ENCODE results near the gene SLC6A13.
A peak's percentile ranks its signal among the peaks of the same experiment; 100 is the strongest.

The SLC6A13 gene

DNA sequence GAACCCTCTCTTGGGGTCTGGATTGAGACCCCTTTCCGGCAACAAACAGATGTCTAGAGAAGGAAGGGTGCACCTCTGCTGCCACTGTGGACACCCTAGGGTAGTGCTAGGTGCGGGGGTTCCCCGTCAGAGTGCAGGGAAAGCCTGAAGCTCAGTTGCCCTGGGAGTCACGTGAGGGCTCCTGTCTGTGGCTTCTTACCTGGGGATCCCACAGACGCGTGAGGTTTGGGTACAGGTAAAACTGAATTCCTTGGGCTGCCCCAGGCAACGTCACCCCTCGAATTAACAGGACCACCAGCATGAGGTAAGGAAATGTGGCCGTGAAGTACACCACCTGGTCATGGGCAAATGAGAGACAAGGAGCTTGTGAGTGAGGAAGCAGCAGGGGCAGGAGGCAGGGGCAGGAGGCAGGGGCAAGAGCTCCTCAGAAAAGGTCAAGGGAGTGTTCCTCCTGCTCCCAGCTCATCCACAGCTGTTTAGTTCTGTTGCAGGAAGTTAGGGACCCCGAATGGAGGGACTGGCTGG, 27.7 kb downstream of the SLC6A13 start:
- DNase-seq (ENCODE audit: low read depth in 2 of 3, low spot score in 1 of 3) = no peak

DNA sequence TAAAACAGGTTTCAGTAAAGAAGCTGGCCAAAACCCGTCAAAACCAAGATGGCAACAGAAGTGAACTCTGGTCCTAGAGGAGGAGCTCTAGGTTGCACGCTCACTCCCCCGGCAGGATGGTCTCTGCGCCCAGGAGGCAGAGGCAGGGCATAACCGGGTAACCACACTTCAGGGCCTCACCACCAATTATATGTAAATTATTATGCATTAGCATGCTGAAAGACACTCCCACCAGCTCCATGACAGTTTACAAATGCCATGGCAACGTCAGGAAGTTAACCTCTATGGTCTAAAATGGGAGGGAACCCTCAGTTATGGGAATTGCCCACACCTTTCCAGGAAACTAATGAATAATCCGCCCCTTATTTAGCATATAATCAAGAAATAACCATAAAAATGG, 28.6 kb downstream of the SLC6A13 start:
- no peak for DNase-seq (ENCODE audit: low read depth in 2 of 3, low spot score in 1 of 3)

DNA sequence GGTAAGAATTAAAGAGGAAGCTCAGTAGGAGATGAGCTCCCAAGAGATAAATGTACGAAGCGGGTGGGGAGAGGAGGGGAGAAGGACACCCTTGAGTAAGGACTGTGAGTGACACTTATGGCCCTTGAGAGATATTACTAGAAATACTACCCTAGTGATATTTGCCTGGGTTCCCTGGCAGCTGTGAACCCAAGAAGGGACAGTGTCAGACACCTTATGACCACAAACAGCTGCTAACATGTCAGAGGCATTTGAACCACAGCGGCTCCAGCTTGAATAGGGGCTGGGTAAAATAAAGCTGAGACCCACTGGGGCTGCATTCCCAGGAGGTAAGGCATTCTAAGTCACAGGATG, 29.0 kb downstream of the SLC6A13 start:
- no peak for DNase-seq (ENCODE audit: low read depth in 2 of 3, low spot score in 1 of 3)

DNA sequence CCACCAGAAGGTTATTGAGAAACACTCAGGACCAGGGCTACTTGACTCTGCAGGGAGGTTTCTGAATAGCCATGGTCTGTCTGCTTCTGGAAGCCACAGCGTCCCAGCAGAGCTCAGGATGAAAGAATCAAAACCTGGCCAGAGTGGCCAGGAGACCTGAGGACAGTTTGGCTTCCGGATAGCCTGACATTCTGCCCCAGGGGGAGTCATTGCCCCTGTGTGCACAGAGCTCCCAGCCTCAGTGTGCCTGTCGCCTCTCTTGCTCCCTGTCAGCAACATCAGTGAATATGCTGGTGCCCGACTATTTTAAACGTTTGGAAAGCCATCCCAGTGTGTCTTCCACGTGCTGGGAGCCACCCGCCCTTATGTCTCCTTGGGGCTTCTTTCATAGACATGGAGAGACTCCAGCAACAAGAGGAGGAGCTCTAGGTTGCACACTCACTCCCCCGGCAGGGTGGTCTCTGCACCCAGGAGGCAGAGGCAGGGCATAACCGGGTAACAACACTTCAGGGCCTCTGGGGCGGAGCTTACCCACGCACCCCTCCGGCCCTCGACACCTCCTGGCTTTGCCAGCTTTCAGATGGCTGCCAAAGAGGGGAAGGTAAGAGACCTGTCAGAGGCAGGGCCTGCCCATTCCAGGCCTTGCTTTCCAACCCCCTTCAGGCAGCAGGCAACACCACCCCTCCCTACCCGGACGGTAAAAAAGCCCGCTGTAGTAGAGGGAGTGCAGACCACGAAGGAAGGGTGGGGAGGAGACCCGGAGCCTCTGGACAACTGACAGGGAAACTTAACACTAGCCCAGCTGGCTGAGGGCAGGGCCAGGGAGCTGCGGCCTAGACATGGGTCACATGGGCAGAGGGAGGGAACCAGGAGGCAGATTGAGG, 29.7 kb downstream of the SLC6A13 start:
- DNase-seq (ENCODE audit: low read depth in 2 of 3, low spot score in 1 of 3) = no peak

DNA sequence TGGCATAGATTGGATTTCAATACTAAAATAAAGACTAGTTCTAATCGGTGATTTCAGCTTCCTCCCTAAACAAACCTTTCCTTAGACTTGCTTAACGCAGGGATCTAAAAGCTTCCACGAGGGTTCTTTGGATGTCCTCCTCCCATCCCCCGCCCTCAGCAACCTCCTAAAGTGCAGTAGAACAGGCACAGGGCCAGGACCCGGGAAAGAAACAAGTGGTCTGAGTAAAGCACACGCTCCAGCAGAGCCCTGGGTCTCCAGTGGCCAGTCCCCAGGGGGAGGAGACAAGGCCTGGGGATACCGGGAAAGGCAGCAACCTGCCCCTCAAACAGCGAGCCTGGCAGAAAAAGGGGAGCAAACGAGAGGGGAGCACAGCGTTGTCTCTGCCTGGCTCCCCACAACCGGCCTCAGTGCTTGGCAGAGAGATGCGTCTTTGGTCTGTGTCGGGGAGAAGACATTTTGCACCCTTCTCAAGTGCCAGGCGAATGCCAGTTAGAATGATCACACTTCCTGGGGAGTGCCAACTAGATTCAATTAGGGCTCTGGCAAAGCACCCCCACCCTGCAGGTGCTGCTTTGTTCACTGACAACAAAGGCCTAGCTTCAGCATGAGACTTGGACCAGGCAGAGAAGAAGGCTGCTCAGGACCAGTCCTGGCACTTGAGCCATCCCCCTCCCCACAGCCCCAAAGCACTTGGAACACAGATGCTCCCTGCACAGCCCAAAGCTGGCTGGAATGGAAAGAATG, 31.5 kb downstream of the SLC6A13 start:
- no peak for DNase-seq (ENCODE audit: low read depth in 2 of 3, low spot score in 1 of 3)

DNA sequence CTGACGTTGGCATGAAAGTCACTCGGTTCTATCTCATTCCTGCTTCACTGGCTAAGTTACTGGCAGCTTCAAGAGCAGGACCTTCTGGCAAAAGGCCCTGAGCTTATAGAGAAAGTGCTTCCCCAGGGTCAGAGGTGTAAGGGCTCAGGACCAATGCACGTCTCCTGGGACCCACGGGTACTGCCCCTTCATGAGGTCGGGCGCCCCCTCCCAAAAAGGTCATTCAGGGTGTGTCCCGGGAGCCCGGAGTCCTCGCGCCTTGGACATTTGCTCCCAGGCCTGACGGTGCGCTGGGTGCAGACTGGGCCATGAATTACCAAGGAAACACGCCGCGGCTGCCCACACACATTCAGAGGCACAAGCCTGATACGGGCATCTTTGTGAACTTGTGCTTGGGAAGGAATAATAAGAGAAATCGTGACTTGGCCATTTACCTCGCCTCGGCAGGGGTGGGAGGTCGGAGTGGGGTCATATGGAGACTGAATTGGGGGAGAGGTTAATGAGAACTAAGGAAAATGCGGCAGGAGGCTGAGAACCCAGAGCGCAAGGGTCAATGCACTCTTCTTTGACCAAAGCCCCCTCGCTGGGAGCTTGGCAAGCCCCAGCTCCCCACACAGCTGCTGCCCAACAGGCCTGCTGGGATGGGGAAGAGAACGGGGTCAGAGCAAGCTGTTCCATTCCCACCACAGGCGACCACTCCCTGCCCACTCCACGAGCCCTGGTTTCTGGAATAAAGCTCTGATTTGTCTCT, 33.0 kb downstream of the SLC6A13 start:
- DNase-seq (ENCODE audit: low read depth in 2 of 3, low spot score in 1 of 3) = no peak

DNA sequence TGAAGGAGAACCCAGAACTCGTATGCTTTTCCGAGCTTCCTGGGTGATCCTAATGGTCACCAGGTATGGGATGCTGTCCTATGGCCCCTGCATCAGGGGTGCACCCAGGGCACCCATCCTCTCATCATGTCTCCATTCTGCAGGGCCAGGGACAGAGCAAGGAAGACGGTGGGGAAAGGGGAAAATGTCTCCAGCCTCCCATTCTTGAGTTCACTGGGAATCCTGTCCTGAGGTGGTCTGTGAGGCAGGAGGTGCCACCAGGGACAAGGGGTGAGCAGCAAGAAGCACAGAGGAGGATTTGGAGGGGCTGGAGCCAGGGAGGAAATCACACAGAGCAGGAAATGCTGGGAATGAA, 33.8 kb downstream of the SLC6A13 start:
- no peak for DNase-seq (ENCODE audit: low read depth in 2 of 3, low spot score in 1 of 3)

DNA sequence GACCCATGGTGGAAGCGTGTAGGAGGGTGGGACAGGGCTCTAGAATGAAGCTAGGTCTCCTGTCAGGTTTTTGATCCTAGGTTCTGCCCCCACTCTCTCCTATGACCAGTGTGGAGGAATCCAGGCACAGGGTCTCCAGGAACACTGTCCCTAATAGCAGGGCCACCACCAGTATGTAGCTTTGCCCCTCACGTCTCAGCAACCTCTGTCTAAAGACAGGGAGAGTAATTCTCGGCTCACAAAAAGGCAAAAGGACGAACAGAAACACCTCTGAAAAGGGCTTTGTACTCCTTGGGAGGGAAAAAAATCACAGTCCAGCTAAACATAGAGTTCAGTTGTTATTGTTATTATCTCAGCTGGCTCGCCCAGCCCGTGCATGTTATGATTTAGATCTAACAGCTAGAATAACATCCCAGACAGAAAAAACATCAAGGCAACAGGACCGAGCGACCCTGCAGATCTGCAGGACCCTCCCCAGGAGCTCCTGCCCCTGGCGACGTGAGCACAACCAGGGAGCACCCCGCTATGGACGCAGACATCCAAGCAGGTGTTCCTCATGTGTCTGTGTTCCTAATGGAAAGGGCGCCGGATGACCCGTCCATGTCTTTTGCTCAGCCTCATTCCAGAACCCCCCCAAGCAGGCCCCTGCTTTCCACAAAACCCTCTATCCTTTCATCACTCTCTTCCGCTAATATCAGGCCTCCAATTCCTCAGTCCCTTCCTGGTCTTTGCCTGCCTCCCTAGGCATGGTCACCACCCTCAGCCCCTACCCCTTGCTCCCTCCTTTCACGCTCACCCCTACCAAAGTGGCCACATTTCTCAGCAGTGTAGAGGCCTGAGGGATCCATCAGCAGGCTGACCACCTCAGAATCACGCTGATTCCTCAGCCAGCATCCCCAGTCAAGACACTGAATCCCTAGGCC, 34.5 kb downstream of the SLC6A13 start:
- no peak for DNase-seq (ENCODE audit: low read depth in 2 of 3, low spot score in 1 of 3)

DNA sequence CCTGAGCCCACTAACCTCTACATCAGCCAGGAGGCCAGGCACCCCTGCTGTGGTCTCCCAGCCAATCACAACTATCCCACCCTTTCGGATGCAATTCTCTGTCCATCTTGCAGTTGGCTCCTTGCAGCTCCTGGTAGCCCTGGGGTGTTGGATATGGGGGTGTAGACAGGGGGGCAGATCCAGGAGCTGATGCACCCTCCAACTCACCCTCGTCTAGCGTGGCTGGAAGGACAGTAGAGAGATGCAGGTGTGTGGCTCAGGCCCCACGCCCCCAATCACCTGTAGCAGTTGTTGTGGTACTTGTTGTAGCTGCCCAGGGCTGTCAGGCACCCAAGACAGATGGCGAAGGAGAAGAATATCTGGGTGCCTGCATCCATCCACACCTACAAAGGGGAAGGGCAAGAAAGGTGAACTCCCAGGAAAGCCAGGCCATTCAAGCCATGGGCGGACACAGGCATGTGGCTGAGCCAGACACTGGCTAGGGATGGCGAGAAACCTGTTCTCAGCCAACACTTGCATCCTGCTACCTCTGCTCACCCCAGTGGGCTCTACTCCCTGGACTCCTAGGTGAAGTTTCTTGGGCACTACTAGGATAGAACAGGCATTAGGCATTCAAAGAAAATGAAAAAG, 35.2 kb downstream of the SLC6A13 start:
- no peak for DNase-seq (ENCODE audit: low read depth in 2 of 3, low spot score in 1 of 3)

DNA sequence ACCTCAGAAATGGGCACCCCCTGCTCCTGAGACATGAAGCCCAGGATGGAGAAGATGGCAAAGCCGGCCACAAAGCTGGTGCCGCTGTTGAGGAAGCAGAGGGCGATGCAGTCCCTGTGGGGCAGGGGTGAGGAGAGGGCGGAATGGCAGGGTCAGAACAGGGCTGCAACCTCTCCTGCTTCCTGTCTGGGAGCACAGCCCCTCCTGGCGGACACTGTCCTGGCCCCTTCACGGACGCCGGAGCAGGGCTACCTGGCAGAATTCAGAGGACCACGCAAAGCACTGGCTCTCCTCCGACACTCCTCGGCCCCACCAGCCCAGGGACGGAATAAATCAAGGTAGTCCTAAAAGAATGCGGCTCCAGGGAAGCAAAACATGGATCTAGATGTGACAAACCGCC, 36.2 kb downstream of the SLC6A13 start:
- DNase-seq (ENCODE audit: low read depth in 2 of 3, low spot score in 1 of 3) = no peak

DNA sequence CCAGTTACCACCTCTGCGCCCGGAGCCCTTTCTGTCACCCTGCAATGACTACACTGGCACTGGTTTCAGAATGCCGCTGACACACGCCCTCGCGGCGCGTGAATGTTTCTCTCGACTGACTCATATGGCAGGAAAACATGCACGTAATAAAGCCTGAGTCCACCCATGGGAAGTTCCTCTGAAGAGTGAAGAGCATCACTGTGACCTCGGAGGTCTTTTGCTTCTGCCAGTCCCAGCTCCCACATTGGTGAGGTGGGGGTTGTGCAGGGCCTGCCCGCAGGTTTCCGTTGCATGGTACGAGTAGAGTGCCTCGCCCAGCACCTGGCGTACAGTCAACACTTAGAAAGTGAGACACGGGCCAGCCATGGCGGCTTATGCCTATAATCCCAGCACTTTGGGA, 37.6 kb downstream of the SLC6A13 start:
- DNase-seq (ENCODE audit: low read depth in 2 of 3, low spot score in 1 of 3) = no peak

DNA sequence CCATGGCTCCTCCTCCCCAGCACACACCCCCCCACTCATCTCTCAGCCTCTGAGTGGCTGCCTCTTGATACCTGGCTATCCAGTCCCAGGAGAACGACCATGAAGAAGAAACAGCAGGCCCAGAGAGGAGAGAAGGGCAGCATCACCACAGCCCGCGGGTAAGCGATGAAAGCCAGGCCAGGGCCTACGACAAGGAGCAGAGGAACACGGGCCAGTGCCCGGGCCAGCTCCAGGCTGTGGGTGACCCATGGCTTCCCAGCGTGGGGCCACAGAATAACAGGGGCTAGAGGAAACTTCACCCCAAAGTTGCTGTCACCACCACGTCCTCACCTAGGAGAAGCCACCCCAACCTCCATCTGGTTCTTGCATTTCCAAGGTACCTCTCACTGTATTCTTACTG, 38.3 kb downstream of the SLC6A13 start:
- no peak for DNase-seq (ENCODE audit: low read depth in 2 of 3, low spot score in 1 of 3)

DNA sequence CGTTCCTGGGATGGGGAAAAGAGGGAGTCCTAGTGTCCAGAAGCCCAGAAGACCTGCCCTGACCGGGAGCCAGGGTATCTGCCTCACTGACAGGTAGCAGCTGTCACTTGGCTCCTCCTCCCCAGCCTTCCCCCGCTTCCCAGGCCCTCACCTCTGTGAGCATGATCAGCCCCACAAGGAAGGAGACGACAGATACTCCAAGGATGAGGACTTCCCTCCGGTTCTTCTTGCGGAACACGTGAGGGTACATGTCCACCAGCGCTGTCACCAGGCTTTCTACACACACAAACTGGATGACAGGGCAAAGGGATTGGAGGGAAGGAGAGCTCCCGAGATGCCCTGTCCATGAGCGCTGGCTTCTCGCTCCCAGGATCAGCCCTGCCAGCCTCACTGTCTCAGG, 38.8 kb downstream of the SLC6A13 start:
- DNase-seq (ENCODE audit: low read depth in 2 of 3, low spot score in 1 of 3) = no peak

DNA sequence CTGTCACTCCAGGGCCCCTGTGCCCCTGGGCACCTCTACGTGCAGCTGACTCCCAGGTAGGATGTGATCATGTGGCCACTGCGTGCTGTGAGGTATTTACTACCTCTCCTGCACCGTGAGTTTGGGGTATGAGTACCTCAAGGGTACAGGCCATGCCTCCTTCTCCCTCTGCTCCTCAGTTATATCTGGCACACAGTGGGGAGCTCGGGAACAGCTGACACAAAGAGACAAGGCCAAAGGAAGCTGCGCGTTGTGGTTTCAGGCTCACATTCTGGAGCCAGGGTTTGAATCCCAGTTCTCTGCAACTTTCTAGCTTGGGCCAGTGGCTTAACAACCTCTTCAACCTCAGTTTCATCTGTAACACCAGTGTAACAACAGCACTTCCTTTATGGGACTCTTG, 40.9 kb downstream of the SLC6A13 start:
- no peak for DNase-seq (ENCODE audit: low read depth in 2 of 3, low spot score in 1 of 3)

DNA sequence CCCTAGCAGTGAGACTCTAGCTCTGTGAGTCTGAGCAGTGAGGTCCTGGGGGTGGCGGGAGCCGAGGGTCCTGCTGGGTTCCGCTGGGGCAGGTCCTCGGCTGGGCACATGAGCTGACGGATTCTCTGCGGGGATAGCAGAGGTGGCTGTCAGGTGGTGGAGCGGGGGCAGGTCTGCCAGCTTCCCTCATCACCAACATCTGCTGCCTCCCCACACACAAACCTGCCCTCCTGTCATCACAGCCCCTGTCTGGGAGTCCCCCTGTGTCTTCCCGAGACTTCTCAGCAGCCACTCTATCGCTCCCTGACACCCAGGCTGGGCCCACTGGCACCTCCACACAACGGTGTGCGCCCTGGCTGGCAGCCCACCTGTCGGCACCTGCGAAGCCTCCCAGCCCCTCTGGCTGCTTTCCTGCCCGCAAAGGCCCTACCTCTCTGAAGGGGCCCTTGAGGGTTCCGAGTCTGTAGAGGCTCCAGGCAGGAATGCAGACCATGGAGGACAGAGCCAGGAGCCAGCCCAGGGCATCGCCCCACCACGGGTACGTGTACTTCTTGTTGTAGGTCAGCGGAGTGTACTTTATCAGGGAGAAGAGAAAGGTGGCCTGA, 41.6 kb downstream of the SLC6A13 start:
- no peak for DNase-seq (ENCODE audit: low read depth in 2 of 3, low spot score in 1 of 3)

DNA sequence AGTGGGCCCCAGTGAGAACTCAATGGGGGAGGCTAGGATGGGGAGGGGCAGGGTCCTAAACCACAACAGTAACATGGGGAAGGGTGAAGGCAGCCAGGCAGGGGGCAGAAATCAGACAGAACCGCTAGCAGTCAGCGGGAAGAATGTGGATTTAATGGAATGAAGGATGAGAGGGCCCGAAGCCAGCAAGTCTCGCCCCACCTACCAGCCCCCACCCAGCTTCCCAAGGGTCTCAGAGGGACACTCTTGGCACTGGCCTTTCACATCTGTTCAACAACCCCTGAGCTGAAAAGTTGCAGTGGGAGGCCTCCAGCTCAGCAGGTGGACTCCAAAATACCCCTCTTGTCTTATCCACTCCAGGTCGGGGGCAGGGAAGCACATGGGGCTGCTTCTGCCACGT, 42.1 kb downstream of the SLC6A13 start:
- DNase-seq (ENCODE audit: low read depth in 2 of 3, low spot score in 1 of 3) = no peak

DNA sequence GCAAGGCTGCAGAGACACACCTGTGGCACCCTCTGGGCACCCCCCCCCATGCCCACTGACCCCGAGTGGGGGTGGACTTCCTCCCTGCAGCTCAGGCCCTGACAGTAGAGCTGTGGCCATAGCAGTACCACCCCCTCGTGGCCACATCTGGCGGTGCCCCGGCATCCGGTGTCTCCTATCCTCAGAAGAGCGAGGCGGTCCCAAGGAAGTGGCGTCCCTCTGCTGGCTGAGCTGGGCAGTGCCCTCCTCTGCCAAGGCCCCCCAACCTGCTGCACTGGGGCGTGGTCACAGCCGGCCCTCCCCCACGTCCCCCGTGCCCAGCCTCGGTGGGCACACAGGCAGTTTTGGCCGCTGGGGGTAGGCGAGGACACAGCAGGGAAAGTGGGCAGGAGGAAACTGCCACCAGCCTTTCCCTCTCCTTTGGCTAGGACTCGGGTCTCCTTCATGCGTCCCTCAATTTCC, 42.7 kb downstream of the SLC6A13 start:
- DNase-seq (ENCODE audit: low read depth in 2 of 3, low spot score in 1 of 3) = peak; percentile 62 to 66 (median 65)

DNA sequence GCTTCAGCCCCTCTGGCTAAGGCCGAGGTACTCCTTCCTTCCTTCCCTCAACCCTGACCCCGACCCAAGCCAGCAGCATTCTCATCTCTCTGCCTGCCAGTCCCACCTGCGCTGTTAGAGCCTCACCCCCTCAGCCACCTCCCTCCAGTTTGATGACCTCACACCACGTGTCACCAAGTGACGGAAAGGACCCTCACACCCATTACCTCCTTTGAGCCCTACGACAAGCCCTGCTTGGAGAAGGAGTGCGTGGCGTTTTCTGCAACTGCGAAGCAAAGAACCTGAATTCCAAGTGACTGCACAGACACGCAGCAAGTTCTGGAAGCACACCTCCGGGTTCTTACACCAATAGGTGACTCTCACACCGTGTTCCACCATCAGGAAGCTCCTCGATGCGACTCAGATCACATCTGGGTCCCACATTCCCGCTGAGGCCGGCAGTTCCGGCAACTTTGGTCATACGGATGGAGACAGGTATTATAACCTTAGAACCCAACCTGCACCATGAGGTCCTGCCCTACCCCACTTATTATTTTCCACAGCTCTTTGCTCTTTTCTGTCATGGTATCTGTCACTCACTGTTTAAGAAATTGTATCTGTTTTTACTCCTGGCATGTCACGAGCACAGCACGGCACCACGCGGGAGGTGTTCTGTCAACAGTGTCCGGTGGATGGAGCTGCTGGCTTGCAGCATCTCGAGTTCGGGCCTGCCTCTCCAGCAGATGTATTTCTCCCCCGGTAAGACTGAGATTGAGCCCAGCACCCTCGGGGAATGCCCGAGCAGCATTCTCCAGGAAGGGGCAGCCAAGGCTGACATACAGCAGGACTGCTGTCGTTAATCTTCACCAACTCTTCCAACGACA, 43.7 kb downstream of the SLC6A13 start:
- DNase-seq (ENCODE audit: low read depth in 2 of 3, low spot score in 1 of 3) = no peak

DNA sequence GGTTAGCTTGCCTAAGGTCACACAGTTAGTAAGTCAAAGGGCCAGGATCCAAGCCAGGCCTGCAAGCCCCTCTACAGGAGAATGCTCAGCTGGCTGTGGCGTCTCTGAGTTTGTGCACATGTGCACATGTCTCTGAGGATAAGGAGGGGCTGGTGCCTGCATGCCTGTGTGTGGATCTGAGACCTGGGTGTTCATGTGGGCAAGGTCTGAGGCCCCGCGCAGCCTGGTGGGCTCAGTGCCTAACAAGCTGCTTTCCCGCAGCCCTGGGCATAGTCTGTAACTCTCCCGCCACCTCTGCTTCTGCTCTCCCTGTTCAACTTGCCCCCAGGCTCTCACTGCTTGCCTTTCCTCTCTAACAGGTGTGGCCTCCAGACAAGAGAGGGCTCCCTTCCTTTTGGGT, 44.4 kb downstream of the SLC6A13 start:
- no peak for DNase-seq (ENCODE audit: low read depth in 2 of 3, low spot score in 1 of 3)
